HG03060 (cell line): ENCODE data around the gene MYOM1.

Experiments
- ATAC-seq: cut with Tn5 transposase; IDR thresholded peaks from one replicate; pipeline ENCODE4 v1.9.1; 2021; ENCODE audit warnings: low read depth, moderate number of reproducible peaks; ENCODE audit not compliant: unreplicated experiment

MYOM1 gene

GRCh38 chr18:3192286-3192685 is 27.5 kb downstream of the MYOM1 start:
- no peak for ATAC-seq

DNA sequence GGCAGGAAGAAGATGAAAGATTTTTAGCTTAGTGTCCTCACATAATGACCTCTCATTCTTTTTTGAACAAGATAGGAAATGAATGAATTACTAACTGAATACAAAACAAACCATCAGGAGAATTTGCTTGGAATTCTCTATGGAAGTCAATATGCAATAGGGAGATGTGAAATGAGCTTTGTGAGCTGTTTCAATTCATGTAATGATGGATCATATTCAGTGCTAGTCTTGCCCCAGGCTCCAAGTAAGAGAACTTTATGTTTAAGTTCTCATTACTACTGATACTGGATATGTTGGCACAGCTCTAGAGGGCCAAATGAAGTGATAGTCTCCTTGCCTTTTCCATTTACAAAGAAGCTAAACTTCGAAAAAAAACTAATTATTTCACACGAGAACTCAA is 29.2 kb downstream of the MYOM1 start:
- ATAC-seq = no peak

DNA sequence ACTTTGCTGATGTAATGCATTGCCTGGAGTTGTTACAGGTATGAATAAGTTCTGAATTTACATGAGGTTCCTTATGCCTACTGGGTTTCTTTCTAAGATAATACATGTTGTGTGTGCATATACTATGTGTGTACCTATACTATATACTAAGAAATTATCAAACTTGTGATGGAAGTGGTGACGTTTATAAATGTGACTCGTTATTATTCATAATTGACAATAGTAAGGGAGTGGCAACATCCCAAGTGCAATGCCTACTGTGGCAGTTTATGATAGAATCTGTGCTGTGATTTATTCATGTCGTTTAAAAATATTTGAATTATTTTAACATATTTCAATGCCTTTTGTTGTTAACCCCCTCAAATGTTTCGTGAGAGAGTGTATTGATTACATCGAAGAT is 29.9 kb downstream of the MYOM1 start:
- ATAC-seq = no peak

- ATAC-seq = no peak
Measured at GRCh38 chr18:3186678-3187658, 32.8 kb downstream of the MYOM1 start.

- ATAC-seq = no peak
Measured at GRCh38 chr18:3184275-3184963, 35.3 kb downstream of the MYOM1 start.

DNA sequence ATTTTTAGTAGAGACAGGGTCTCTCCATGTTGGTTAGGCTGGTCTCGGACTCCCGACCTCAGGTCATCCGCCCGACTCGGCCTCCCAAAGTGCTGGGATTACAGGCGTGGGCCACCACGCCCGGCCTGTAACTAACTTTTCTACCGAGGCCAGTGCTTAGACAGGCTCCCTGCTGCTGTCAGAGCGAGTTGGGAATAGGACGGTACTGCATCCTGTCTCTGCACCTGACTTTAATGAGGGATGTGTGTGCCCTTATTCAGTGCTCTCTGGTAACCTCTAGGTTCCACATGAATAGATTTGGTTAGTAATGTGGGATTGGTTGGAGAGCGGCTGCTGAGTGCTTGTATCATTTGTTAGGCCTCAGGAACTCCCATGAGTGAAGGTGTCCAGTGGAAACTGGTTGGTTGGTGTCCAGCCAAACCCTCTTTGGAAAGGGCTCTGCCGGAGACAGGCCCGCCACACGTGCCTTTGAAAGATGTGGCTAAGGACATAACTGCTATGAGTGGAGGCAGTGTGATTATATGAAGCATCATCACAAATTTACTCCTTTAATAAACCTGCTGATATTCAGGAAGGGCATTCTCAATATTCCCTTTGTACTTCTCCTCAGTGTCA is 36.6 kb downstream of the MYOM1 start:
- ATAC-seq = no peak

DNA sequence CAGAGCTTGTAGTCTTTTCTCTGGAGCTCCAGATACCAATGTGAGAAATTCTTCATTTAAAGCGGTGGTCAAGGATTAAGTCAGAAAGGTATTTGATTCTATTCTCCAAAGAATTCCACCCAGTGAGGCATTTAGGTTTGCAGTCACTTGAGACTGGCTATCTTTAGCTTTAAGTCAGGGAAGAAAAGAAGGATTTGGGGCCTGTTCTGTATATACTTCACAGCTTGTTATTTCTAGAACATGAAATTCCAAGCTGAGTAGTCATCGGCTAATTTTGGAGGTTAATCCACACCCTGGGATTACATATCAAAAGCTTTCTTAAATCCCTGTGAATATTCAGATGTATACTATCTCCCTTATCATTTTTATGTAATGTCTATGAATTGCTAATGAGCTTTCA is 39.4 kb downstream of the MYOM1 start:
- no peak for ATAC-seq

DNA sequence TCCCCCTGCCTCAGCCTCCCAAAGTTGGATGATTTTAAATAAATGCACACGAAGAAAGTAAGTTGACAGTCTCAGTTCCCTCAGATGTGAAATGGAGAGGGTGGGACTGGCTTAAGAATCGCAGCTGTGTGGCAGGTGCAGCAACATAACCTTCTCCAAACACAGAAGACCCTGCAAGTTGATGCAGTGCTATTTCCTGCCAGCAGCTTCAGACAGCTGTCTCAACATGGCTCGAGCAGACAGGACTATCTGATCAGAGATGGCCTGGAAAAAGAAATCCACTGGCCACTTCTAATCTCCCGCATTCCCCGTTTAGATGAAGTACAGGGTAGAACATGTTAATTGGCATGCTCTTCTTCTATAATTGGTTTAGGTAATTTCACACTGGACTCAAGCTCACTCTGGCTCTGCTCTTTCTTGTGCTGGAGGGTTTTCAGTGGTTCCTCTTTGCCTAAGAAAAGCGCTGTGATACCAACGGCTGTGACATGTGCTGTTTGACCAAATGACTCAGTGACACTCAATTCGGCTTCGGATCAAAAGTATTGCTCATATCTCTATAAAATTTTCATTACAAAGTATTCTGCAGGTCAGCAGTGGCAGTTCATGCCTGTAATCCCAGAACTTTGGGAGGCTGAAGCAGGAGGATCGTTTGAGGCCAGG is 40.2 kb downstream of the MYOM1 start:
- ATAC-seq = no peak

DNA sequence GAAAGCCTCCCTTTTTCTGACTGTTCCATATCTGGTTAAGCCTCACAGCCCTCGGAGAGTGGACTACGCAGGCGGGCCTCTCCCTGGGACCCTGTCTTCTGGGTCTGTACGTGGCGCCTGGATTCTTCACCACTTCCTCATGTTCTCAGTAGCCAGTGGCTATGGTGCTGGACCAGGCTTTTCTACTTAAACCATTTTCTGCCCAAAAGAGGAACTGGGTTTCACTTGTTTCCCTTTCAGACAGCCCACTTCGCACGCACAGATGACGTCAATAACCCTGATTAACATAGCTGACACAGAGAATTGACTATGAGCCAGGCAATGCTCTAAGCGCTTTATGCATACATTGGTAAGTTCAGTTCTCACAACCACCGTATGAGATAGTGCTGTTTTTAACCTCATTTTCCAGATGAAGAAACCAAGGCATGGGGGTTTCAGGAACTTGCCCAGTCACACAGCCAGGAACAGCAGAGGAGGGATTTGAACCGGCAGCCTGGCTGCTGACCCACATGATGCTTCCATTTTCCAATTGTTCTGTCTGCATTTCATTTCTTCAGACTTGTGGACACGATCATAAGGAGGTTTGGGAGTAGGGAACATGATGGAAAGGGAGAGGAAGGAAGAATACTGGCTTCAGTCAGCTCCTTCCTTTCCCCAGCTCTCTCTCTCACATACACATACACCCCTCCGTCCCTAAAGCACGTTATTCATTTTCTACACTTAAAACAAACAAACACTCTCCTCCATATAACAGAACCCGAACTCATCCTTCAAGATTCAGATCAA is 41.7 kb downstream of the MYOM1 start:
- ATAC-seq = peak; percentile 89

GRCh38 chr18:3175195-3175758 is 44.5 kb downstream of the MYOM1 start:
- ATAC-seq = no peak

DNA sequence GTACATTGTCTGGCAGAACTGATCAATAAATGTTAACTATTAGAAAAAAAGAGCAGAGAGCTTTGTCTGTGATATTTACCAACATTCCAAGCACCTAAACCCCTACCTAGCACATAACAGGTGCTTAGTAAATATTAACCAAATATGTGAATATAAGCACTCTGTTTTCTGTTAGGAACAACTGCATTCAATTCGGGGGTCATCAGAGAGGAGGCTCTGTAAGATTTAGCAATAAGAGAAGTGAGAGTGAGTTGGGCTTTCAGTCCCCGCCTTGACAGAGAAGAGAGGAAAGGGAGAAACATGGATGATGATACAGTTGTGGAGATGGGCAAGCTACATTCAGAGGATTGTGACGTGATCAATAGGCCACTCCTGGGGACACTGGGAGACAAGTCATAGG is 47.7 kb downstream of the MYOM1 start:
- no peak for ATAC-seq

DNA sequence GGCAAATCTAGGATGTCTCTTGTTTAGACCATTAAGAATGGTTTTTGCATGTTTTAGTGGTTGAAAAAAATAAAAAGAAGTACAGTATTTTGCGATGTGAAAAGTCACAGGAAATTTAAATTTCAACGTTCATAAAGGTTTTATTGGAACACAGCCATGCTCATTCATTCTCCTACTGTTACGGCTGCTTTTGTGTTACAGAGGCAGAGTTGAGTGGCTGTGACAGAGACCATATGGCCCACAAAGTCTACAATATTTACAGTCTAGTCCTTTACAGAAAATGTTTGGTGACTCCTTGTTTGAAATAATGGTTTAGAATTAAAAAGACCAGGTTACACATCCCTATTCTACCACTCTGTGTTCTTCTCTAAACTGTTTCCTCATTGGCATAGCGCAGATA is 48.1 kb downstream of the MYOM1 start:
- ATAC-seq = no peak

GRCh38 chr18:3170441-3171161 is 49.2 kb downstream of the MYOM1 start:
- ATAC-seq = no peak

- no peak for ATAC-seq
Measured at GRCh38 chr18:3164381-3164780, 55.4 kb downstream of the MYOM1 start.

DNA sequence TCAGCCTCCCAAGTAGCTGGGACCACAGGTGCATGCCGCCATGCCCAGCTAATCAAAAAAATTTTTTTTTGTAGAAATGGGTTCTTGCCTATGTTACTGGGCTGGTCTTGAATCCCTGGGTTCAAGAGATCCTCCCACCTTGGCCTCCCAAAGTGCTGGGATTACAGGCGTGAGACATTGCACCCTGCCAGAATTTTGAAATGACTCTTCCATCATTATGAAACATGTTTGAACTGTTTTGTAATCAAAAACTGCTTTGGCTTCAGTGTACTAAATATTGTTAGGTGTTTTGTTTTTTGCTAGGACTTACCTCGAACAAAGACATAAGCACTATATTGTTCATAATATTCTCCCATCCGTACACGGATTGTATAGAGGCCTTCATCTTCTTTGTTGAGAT is 55.8 kb downstream of the MYOM1 start:
- ATAC-seq = no peak

DNA sequence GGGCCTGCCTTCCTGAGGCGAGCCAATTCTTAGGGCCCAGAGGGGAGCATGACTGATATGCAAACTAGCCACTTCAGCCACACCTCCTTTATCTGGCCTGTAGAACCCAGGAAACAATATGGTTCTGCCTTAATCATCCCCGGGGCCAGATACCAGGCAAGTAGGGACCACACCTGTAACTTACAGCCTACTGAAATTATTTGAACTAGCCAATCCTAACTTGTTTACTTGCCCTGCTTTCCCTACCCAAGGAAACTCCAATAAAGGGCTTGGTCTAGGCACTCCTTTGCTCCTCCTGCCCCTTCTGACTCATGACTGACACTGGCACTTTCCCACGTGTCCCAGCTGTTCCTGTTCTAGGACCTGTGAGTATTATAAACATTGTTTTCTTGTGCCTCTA is 57.6 kb downstream of the MYOM1 start:
- ATAC-seq = no peak

GRCh38 chr18:3159830-3160229 is 59.9 kb downstream of the MYOM1 start:
- no peak for ATAC-seq

GRCh38 chr18:3157606-3158005 is 62.2 kb downstream of the MYOM1 start:
- ATAC-seq = no peak

GRCh38 chr18:3157086-3157485 is 62.7 kb downstream of the MYOM1 start:
- ATAC-seq = no peak
